Skeletal muscle satellite cell (primary cell): ENCODE measurements around the gene MPC1.
"Not testable (repeated sequence)": the region's sequence is repeated elsewhere in the genome, so short reads cannot be mapped to it uniquely, and the experiment has no call there.

Experiments
- H3K27me3 ChIP-seq: 2 replicates; pipeline ENCODE4 v1.7.0; 2013; ENCODE audit warnings: low read length; ENCODE audit not compliant: control insufficient read depth, insufficient read depth
- H3K36me3 ChIP-seq: 2 replicates; pipeline ENCODE4 v1.7.0; 2013; ENCODE audit warnings: mild to moderate bottlenecking, control low read depth, low read length; ENCODE audit not compliant: insufficient read depth
- H3K4me1 ChIP-seq: 2 replicates; pipeline ENCODE4 v1.7.0; 2013; ENCODE audit warnings: low read length; ENCODE audit not compliant: control insufficient read depth, insufficient read depth
- H3K4me2 ChIP-seq: 2 replicates; pipeline ENCODE4 v1.7.0; 2013; ENCODE audit warnings: mild to moderate bottlenecking, low read length
- H3K4me3 ChIP-seq: 2 replicates; pipeline ENCODE4 v1.7.0; 2013; ENCODE audit warnings: low read length
- H3K9ac ChIP-seq: 2 replicates; pipeline ENCODE4 v1.7.0; 2013; ENCODE audit warnings: mild to moderate bottlenecking, low read depth, low read length, moderate library complexity
- H3K9me3 ChIP-seq: replicated peaks from 2 replicates; pipeline ENCODE4 v1.7.0; 2013; ENCODE audit warnings: mild to moderate bottlenecking, control low read depth, low read length

The MPC1 gene

GRCh38 chr6:166402582-166403277 lies 20.0 kb upstream of the MPC1 start:
- Histone ChIP-seq H3K9ac (no peak overlapping the region), H3K27me3 (peaks cover 8% of the 10 kb centered on the region), H3K9me3 (no peaks in the 10 kb centered on the region), H3K4me1 (peaks cover 8% of the 10 kb centered on the region), H3K4me3 (no peak overlapping the region), H3K36me3 (no peaks in the 10 kb centered on the region), H3K4me2 (peak overlapping the region; percentile 10)

DNA sequence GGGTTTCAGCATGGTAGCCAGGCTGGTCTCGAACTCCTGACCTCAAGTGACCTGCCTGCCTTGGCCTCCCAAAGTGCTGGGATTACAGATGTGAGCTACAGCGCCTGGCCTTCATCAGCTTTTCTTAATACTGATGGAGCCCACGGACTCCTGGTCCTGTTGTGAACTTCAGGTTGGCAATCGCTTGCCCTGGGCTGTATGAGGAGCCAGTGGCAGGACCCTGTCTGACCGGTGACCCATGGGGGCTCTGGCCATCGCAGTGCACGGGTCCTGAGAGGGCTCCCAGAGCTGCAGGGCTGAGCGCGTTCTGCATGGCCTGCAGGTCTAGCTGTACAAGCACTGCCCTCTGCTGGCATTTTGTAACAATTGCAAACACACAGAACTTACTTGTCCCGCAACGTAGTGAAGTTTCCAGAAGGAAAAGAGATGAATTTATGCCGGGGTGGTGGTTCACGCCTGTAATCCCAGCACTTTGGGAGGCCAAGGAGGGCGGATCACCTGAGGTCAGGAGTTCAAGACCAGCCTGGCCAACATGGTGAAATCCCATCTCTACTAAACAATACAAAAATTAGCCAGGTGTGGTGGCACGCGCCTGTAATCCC lies 18.0 kb upstream of the MPC1 start:
- peaks cover 11% of the 10 kb centered on the region for H3K27me3 ChIP-seq
- not testable (repeated sequence) for H3K9me3 ChIP-seq, H3K4me2 ChIP-seq, H3K9ac ChIP-seq, H3K4me1 ChIP-seq, H3K4me3 ChIP-seq, H3K36me3 ChIP-seq

DNA sequence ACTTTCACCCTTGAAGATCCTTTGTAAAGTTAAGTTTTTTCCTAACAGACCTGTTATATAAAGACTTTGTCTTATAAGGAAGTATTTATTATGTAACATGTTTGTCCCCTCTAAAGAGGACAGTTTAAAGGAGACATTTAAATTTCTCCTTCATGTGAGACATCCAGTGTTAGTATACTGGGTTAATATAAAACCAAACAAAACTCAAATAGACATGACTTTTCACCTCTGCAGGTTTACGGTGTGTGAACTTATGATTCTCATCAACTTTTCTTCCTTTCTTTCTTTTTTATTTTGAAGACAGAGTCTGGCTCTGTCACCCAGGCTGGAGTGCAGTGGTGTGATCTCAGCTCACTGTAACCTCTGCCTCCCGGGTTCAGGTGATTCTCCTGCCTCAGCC lies 17.4 kb upstream of the MPC1 start:
- Histone ChIP-seq H3K27me3 (peaks cover 16% of the 10 kb centered on the region), H3K4me3 (no peak overlapping the region), H3K9ac (no peak overlapping the region), H3K36me3 (no peaks in the 10 kb centered on the region), H3K9me3 (no peaks in the 10 kb centered on the region), H3K4me2 (no peak overlapping the region), H3K4me1 (peaks cover 8% of the 10 kb centered on the region)

GRCh38 chr6:166398348-166398747 lies 15.6 kb upstream of the MPC1 start:
- Histone ChIP-seq H3K36me3 (no peaks in the 10 kb centered on the region), H3K9ac (no peak overlapping the region), H3K4me3 (no peak overlapping the region), H3K9me3 (no peaks in the 10 kb centered on the region), H3K27me3 (peaks cover 25% of the 10 kb centered on the region), H3K4me1 (peaks cover 8% of the 10 kb centered on the region), H3K4me2 (no peak overlapping the region)

DNA sequence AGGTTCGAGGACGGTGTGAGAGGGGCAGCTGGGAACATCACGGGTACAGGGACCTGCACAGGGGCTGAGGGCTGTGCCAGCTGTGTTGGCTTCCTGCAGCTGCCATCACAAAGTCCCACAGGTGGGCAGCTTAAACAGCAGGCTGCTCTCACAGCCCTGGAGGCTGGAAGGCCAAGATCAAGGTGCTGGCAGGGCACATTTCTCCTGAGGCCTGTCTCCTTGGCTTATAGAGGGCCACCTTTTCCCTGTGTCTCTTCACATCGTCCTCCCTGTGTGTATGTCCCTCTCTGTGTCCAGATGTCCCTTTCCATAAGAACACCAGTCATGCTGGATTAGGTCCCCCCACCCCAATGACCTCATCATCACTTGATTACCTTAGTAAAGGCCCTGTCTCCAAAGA lies 15.1 kb upstream of the MPC1 start:
- Histone ChIP-seq H3K9me3 (no peaks in the 10 kb centered on the region), H3K4me2 (no peak overlapping the region), H3K4me3 (no peak overlapping the region), H3K9ac (no peak overlapping the region), H3K36me3 (no peaks in the 10 kb centered on the region), H3K4me1 (peaks cover 4% of the 10 kb centered on the region), H3K27me3 (peaks cover 25% of the 10 kb centered on the region)

DNA sequence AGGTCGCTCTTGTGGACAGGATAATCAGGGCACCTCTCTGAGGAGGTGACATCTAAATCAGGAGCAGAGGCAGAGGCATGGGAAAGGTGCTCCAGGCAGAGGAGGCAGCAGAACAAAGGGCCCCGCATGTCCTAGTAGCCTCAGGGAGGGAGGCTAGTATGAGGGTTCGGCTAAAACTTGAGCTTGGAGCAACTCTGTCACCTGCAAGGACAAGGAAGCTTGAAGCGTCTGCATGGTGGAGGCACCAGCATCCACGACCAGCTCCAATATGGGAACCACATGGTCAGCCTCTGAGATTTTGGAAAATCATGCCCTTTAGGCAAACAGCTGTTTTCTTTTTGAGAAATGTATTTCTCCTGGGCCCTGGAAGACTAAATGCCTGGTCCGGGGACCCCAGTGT lies 13.0 kb upstream of the MPC1 start:
- Histone ChIP-seq H3K9ac (no peak overlapping the region), H3K4me1 (no peaks in the 10 kb centered on the region)

GRCh38 chr6:166395351-166395750 lies 12.6 kb upstream of the MPC1 start:
- Histone ChIP-seq H3K4me2 (no peak overlapping the region), H3K4me1 (no peaks in the 10 kb centered on the region), H3K36me3 (no peaks in the 10 kb centered on the region), H3K4me3 (no peak overlapping the region), H3K9me3 (no peaks in the 10 kb centered on the region), H3K27me3 (peaks cover 38% of the 10 kb centered on the region), H3K9ac (no peak overlapping the region)

More for the DNA sequence above, 13.0 kb upstream of the MPC1 start:
- Histone ChIP-seq H3K9me3 (no peaks in the 10 kb centered on the region), H3K36me3 (no peaks in the 10 kb centered on the region), H3K4me2 (no peak overlapping the region), H3K4me3 (no peak overlapping the region), H3K27me3 (peaks cover 34% of the 10 kb centered on the region)

GRCh38 chr6:166394036-166394892 lies 11.5 kb upstream of the MPC1 start:
- Histone ChIP-seq H3K27me3 (peaks cover 38% of the 10 kb centered on the region), H3K9me3 (no peaks in the 10 kb centered on the region), H3K4me2 (no peak overlapping the region), H3K36me3 (no peaks in the 10 kb centered on the region), H3K4me3 (no peak overlapping the region), H3K9ac (no peak overlapping the region), H3K4me1 (no peaks in the 10 kb centered on the region)

GRCh38 chr6:166393535-166393823 lies 10.7 kb upstream of the MPC1 start:
- Histone ChIP-seq H3K4me2 (no peak overlapping the region), H3K27me3 (peaks cover 32% of the 10 kb centered on the region), H3K36me3 (no peaks in the 10 kb centered on the region), H3K9me3 (no peaks in the 10 kb centered on the region), H3K4me3 (no peak overlapping the region), H3K4me1 (no peaks in the 10 kb centered on the region), H3K9ac (no peak overlapping the region)

DNA sequence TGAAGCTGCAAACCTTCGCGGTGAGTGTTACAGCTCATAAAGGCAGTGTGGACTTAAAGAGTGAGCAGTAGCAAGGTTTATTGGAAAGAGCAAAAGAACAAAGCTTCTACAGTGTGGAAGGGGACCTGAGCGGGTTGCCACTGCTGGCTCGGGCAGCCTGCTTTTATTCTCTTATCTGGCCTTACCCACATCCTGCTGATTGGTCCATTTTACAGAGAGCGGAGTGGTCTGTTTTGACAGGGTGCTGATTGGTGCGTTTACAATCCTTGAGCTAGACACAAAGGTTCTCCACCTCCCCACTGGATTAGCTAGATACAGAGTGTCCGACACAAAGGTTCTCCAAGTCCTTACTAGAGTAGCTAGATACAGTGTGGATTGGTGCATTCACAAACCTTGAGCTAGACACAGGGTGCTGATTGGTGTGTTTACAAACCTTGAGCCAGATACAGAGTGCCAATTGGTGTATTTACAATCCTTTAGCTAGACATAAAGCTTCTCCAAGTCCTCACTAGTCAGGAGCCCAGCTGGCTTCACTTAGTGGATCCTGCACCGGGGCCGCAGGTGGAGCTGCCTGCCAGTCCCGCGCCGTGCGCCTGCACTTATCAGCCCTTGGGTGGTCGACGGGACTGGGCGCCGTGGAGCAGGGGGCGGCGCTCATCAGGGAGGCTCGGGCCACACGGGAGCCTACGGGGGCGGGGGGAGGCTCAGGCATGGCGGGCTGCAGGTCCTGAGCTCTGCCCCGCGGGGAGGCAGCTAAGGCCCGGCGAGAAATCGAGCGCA lies 10.2 kb upstream of the MPC1 start:
- not testable (repeated sequence) for H3K9ac ChIP-seq

DNA sequence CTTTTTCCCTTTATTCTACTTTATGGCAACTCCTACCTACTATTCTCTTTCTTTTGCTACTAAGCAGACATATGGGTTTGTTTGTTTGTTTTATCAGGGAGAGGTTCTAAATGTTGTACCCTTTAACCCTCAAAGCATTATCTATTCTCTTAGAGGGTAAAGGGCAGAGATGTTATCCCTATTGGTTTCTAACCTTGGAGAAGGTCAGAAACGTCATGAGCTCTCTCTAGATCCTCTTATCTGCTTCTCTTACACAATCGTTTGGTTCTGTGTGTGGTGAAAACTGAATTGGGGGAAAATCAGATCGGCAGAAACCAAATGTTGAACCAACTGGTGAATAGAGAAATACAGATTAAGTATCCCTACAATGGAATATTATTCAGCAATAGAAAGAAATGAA lies 6.4 kb upstream of the MPC1 start:
- no peaks in the 10 kb centered on the region for H3K36me3 ChIP-seq
- H3K27me3 ChIP-seq: peaks cover 15% of the 10 kb centered on the region
- H3K4me1 ChIP-seq: no peaks in the 10 kb centered on the region
- no peak overlapping the region for H3K4me3 ChIP-seq
- no peaks in the 10 kb centered on the region for H3K9me3 ChIP-seq
- H3K4me2 ChIP-seq: no peak overlapping the region
- H3K9ac ChIP-seq: no peak overlapping the region

More for the DNA sequence above, 10.2 kb upstream of the MPC1 start:
- not testable (repeated sequence) for H3K36me3 ChIP-seq, H3K4me1 ChIP-seq, H3K4me2 ChIP-seq, H3K4me3 ChIP-seq, H3K9me3 ChIP-seq
- peaks cover 32% of the 10 kb centered on the region for H3K27me3 ChIP-seq
